ENCODE data around the gene CRACR2B.

Gene CRACR2B

DNA sequence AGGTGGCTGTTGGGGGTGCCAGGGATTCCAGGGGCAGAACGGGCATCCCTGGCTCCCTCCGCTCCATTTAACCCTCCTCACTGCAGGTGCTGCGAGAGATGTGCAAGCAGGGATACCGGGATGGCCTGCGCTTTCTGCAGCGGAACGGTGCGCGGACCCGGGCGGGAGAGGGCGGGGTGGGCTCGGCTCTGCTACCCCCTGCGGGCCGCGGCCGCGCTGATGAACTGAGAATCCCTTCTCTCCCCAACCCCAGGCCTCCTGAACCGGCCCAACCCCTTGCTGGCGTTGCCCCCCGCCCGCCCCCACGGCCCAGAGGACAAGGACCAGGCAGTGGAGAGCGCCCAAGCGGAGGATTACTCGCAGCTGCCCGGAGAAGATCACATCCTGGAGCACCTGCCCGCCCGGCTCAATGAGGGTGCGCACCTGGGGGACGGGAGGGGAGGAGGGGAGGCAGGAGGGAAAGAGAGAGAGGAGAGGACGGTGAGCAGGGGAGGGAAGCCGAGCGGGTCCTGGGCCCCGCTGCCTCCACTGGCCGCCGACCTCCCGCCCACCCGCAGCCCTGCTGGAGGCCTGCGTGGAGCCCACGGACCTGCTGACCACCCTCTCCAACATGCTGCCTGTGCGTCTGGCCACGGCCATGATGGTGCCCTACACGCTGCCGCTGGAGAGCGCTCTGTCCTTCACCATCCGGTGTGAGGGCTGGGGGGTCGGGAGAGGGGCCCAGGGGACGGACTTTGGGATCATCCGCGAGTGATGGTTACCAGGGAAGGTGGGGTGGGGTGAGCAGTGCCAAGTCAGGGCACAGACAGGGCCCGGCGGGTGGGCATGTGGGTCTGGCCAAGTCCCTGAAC lies 4.1 kb upstream of the CRACR2B start:
- H3K36me3 ChIP-seq (ENCODE audit: control insufficient read depth, insufficient read depth, low read length) = peaks cover 4% of the 10 kb centered on the region; the same call in 1 of the 2 replicates
- TF ChIP-seq CTCF (IDR thresholded peaks at IDR 0.05; ENCODE audit: insufficient read depth, low read length, poor library complexity, severe bottlenecking) = no peak
- no peak overlapping the region for H3K4me3 ChIP-seq (replicated peaks; ENCODE audit: low read depth, low read length)
- H3K27me3 ChIP-seq (replicated peaks; ENCODE audit: control insufficient read depth, insufficient read depth, low read length) = no peaks in the 10 kb centered on the region
- DNase-seq (ENCODE audit: extremely low read depth, insufficient read length) = no peak

DNA sequence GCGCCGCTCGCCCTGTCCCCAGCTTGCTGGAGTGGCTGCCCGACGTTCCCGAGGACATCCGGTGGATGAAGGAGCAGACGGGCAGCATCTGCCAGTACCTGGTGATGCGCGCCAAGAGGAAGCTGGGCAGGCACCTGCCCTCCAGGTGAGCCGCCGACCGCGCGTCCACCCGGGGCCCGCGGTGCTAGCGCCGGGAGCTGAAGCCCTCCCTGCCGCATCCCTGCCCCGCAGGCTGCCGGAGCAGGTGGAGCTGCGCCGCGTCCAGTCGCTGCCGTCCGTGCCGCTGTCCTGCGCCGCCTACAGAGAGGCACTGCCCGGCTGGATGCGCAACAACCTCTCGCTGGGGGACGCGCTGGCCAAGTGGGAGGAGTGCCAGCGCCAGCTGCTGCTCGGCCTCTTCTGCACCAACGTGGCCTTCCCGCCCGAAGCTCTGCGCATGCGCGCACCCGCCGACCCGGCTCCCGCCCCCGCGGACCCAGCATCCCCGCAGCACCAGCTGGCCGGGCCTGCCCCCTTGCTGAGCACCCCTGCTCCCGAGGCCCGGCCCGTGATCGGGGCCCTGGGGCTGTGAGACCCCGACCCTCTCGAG lies 3.3 kb upstream of the CRACR2B start:
- Histone ChIP-seq H3K36me3 (ENCODE audit: control insufficient read depth, insufficient read depth, low read length) (peaks cover 4% of the 10 kb centered on the region; the same call in 1 of the 2 replicates), H3K4me3 (replicated peaks; ENCODE audit: low read depth, low read length) (no peak overlapping the region), H3K27me3 (replicated peaks; ENCODE audit: control insufficient read depth, insufficient read depth, low read length) (no peaks in the 10 kb centered on the region)
- DNase-seq (ENCODE audit: extremely low read depth, insufficient read length) = no peak
- no peak for TF ChIP-seq CTCF (IDR thresholded peaks at IDR 0.05; ENCODE audit: insufficient read depth, low read length, poor library complexity, severe bottlenecking)

DNA sequence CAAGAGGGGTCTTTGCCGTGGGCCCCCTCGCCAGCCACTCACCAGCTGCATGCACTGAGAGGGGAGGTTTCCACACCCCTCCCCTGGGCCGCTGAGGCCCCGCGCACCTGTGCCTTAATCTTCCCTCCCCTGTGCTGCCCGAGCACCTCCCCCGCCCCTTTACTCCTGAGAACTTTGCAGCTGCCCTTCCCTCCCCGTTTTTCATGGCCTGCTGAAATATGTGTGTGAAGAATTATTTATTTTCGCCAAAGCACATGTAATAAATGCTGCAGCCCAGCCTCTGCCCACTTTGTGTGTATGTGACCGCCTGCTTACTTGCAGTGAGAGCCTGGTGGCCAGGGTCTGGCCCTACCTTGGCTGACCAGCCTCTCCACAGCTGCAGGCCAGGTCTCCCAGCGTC lies 2.8 kb upstream of the CRACR2B start:
- no peak for TF ChIP-seq CTCF (IDR thresholded peaks at IDR 0.05; ENCODE audit: insufficient read depth, low read length, poor library complexity, severe bottlenecking)
- peaks cover 4% of the 10 kb centered on the region; the same call in 1 of the 2 replicates for H3K36me3 ChIP-seq (ENCODE audit: control insufficient read depth, insufficient read depth, low read length)
- no peak overlapping the region for H3K4me3 ChIP-seq (replicated peaks; ENCODE audit: low read depth, low read length)
- H3K27me3 ChIP-seq (replicated peaks; ENCODE audit: control insufficient read depth, insufficient read depth, low read length) = no peaks in the 10 kb centered on the region
- no peak for DNase-seq (ENCODE audit: extremely low read depth, insufficient read length)

DNA sequence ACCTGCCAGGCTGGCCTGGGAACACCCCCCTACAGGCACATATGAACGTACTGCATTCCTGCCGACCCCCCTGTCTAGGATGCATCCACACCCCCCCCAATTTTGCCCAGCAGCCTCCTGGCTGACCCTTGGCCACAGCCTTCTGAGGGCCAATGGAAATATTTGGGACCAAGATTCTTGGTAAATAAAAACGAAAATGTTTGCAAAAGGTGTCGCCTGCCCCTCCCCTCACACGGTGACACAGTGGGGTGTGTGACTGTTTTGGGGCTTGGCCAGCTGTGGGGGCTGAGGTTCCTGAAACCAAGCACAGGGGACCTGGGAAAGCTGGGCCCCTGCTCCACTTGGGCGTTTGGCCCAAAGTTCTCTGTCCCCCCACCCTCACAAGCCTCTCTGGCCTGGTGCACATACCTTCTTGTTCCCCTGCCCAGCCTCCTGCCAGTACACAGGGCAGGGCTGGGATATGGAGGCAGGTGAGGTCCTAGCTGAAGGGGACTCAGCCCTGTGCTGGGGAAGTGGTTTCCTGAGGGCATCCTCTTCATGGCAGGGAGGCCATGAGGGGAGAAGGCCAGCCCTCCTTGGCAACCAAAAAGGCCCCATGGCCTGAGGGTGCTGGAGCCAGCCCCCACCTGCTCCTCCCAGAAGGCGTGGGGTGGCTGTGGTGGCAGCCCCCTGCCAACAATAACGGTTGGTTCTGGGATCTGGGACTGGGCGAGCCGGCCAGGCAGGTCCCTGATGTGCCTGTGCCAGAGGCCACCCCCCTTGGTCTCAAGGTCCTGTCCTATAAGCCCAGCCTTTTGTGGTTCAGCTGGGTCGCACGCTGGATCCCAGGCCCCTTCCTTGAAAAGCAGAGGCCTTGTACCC lies 2.1 kb upstream of the CRACR2B start:
- no peak overlapping the region for H3K4me3 ChIP-seq (replicated peaks; ENCODE audit: low read depth, low read length)
- H3K27me3 ChIP-seq (replicated peaks; ENCODE audit: control insufficient read depth, insufficient read depth, low read length) = no peaks in the 10 kb centered on the region
- peaks cover 4% of the 10 kb centered on the region; the same call in 1 of the 2 replicates for H3K36me3 ChIP-seq (ENCODE audit: control insufficient read depth, insufficient read depth, low read length)
- TF ChIP-seq CTCF (IDR thresholded peaks at IDR 0.05; ENCODE audit: insufficient read depth, low read length, poor library complexity, severe bottlenecking) = no peak
- no peak for DNase-seq (ENCODE audit: extremely low read depth, insufficient read length)

GRCh38 chr11:826227-826621 lies 1.5 kb upstream of the CRACR2B start:
- H3K4me3 ChIP-seq (replicated peaks; ENCODE audit: low read depth, low read length) = no peak overlapping the region
- H3K36me3 ChIP-seq (ENCODE audit: control insufficient read depth, insufficient read depth, low read length) = peaks cover 4% of the 10 kb centered on the region; the same call in 1 of the 2 replicates
- no peak for DNase-seq (ENCODE audit: extremely low read depth, insufficient read length)
- TF ChIP-seq CTCF (IDR thresholded peaks at IDR 0.05; ENCODE audit: insufficient read depth, low read length, poor library complexity, severe bottlenecking) = no peak
- no peaks in the 10 kb centered on the region for H3K27me3 ChIP-seq (replicated peaks; ENCODE audit: control insufficient read depth, insufficient read depth, low read length)
